WTC11 (cell line): ENCODE data around the gene ZCCHC24. TPM values are rescaled to one million over a fixed set of nuclear protein-coding genes. Genes with fewer than 3 reads are reported as not detected.

Experiments used
- ATAC-seq: fragments of 200-7000 bp; cut with Tn5 transposase; 2 replicates; pipeline ENCODE4 v1.10.0; 2021; ENCODE audit warnings: mild to moderate bottlenecking, moderate library complexity
- CTCF ChIA-PET: fragments of 300-600 bp; sonication (Branson Sonifier 250); formaldehyde crosslinking; loops from one replicate; lab custom pipeline; 2021; ENCODE audit warnings: antibody characterized with exemption; lab: Charles Lee
- POLR2A ChIA-PET: fragments of 350-600 bp; sonication (Branson Sonifier 250); formaldehyde crosslinking; loops from one replicate; lab custom pipeline; 2021; ENCODE audit warnings: antibody characterized with exemption; lab: Charles Lee
- DNase-seq: peaks from one replicate; pipeline ENCODE4 v3.0.0; 2021; ENCODE audit warnings: low spot score
- H3K27ac Mint-ChIP-seq: 2 replicates; pipeline ENCODE4 v1.8.0; 2021; ENCODE audit warnings: mixed read lengths
- H3K27me3 Mint-ChIP-seq: 2 replicates; pipeline ENCODE4 v1.8.0; 2021; ENCODE audit warnings: low read depth, mild to moderate bottlenecking, moderate library complexity, mixed read lengths
- H3K36me3 Mint-ChIP-seq: 2 replicates; pipeline ENCODE4 v1.8.0; 2021; ENCODE audit warnings: mixed read lengths
- H3K4me1 Mint-ChIP-seq: 2 replicates; pipeline ENCODE4 v1.8.0; 2022; ENCODE audit warnings: mixed read lengths
- H3K4me3 Mint-ChIP-seq: 2 replicates; pipeline ENCODE4 v1.8.0; 2021; ENCODE audit warnings: mild to moderate bottlenecking, moderate library complexity, mixed read lengths
- H3K9me3 Mint-ChIP-seq: 2 replicates; pipeline ENCODE4 v1.8.0; 2021; ENCODE audit warnings: mixed read lengths
- ELF4 ChIP-seq: sonication (generic); formaldehyde crosslinking; IDR thresholded peaks from 2 replicates; pipeline ENCODE4 v1.8.1; 2022; ENCODE audit warnings: low read depth, mild to moderate bottlenecking, moderate library complexity, missing genetic modification reagents
- ERG ChIP-seq: fragments of 250-450 bp; sonication (Bioruptor Pico); IDR thresholded peaks from 2 replicates; pipeline ENCODE4 v1.8.0; 2021; ENCODE audit warnings: mild to moderate bottlenecking
- FOXP1 ChIP-seq: sonication (generic); formaldehyde crosslinking; IDR thresholded peaks from 2 replicates; pipeline ENCODE4 v1.8.0; 2022; ENCODE audit warnings: missing genetic modification reagents, mild to moderate bottlenecking, moderate library complexity, borderline replicate concordance
- IRF2 ChIP-seq: sonication (generic); formaldehyde crosslinking; IDR thresholded peaks from 2 replicates; pipeline ENCODE4 v1.8.0; 2022; ENCODE audit warnings: low read depth, missing genetic modification reagents, borderline replicate concordance
- NFE2L1 ChIP-seq: sonication (generic); formaldehyde crosslinking; IDR thresholded peaks from 2 replicates; pipeline ENCODE4 v1.8.1; 2023; ENCODE audit warnings: missing genetic modification reagents
- PRDM15 ChIP-seq: sonication (generic); formaldehyde crosslinking; IDR thresholded peaks from 2 replicates; pipeline ENCODE4 v1.8.0; 2022; ENCODE audit warnings: missing genetic modification reagents
- TEAD1 ChIP-seq: sonication (generic); formaldehyde crosslinking; IDR thresholded peaks from 2 replicates; pipeline ENCODE4 v1.8.0; 2022; ENCODE audit warnings: mild to moderate bottlenecking, missing genetic modification reagents
- ZMAT4 ChIP-seq: fragments of 250-450 bp; sonication (Bioruptor Pico); IDR thresholded peaks from 2 replicates; pipeline ENCODE4 v1.9.0; 2021; ENCODE audit warnings: mild to moderate bottlenecking
- ZNF416 ChIP-seq: fragments of 250-450 bp; sonication (Bioruptor Pico); IDR thresholded peaks from 2 replicates; pipeline ENCODE4 v1.9.0; 2021; ENCODE audit warnings: mild to moderate bottlenecking, inconsistent platforms
- ZSCAN18 ChIP-seq: fragments of 250-450 bp; sonication (Bioruptor Pico); IDR thresholded peaks from 2 replicates; pipeline ENCODE4 v2.1.2; 2022; ENCODE audit warnings: mild to moderate bottlenecking, moderate library complexity
- total RNA-seq: library from RNA; stranded (reverse); gene quantifications from 3 replicates; pipeline ENCODE4 v1.2.3, GENCODE V29; 2021
- TF ChIP-seq, protein P1 (sequence below): sonication (generic); formaldehyde crosslinking; IDR thresholded peaks from 2 replicates; pipeline ENCODE4 v1.8.1; 2023; ENCODE audit warnings: mild to moderate bottlenecking, missing genetic modification reagents
- TF ChIP-seq, protein P2 (sequence below): sonication (generic); formaldehyde crosslinking; IDR thresholded peaks from 2 replicates; pipeline ENCODE4 v1.8.0; 2022; ENCODE audit warnings: mild to moderate bottlenecking, missing genetic modification reagents
- TF ChIP-seq, protein P3 (sequence below): fragments of 250-450 bp; sonication (Bioruptor Pico); IDR thresholded peaks from 2 replicates; pipeline ENCODE4 v1.9.0; 2021; ENCODE audit warnings: mild to moderate bottlenecking
- TF ChIP-seq, protein P4 (sequence below): sonication (generic); formaldehyde crosslinking; IDR thresholded peaks from 2 replicates; pipeline ENCODE4 v1.8.0; 2022; ENCODE audit warnings: mild to moderate bottlenecking, missing genetic modification reagents
- TF ChIP-seq, protein P5 (sequence below): sonication (generic); formaldehyde crosslinking; IDR thresholded peaks from 2 replicates; pipeline ENCODE4 v1.8.0; 2022; ENCODE audit warnings: mild to moderate bottlenecking, missing genetic modification reagents

ZCCHC24 gene
- total RNA-seq, 1 experiment from 2014 or later = 7.7 TPM

DNA sequence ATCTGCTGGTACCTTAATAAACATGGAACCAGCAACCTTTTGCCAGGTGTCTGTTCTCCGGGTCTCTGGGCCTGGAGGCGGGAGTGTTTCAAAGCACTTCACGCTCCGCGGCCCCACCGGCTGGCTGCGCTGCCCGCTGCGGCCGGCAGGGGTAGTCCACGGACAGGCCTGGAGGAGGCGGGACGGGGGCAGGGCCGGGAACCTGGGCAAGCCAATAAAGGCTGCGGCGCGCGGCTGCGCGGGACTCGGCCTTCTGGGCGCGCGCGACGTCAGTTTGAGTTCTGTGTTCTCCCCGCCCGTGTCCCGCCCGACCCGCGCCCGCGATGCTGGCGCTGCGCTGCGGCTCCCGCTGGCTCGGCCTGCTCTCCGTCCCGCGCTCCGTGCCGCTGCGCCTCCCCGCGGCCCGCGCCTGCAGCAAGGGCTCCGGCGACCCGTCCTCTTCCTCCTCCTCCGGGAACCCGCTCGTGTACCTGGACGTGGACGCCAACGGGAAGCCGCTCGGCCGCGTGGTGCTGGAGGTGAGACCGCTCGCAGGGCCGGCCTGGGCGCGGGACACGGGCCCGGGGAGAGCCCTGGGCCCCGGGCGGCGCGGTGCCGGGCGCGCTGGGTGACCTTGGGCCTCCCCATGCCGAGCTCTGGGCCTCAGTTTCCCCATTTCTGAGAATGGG, 98.1 kb downstream of the ZCCHC24 start, which contains the start of gene PPIF (continued):
- TF ChIP-seq FOXP1 (peak; percentile 8; the same call in 1 of the 2 replicates), ZNF416 (CRISPR knock-in tag) (no peak), IRF2 (CRISPR knock-in tag) (no peak), NFE2L1 (CRISPR knock-in tag) (no peak)
- TF ChIP-seq, protein P1, sequence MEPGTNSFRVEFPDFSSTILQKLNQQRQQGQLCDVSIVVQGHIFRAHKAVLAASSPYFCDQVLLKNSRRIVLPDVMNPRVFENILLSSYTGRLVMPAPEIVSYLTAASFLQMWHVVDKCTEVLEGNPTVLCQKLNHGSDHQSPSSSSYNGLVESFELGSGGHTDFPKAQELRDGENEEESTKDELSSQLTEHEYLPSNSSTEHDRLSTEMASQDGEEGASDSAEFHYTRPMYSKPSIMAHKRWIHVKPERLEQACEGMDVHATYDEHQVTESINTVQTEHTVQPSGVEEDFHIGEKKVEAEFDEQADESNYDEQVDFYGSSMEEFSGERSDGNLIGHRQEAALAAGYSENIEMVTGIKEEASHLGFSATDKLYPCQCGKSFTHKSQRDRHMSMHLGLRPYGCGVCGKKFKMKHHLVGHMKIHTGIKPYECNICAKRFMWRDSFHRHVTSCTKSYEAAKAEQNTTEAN (CRISPR knock-in tag) = no peak
- TF ChIP-seq, all 79 proteins: peak for 12

DNA sequence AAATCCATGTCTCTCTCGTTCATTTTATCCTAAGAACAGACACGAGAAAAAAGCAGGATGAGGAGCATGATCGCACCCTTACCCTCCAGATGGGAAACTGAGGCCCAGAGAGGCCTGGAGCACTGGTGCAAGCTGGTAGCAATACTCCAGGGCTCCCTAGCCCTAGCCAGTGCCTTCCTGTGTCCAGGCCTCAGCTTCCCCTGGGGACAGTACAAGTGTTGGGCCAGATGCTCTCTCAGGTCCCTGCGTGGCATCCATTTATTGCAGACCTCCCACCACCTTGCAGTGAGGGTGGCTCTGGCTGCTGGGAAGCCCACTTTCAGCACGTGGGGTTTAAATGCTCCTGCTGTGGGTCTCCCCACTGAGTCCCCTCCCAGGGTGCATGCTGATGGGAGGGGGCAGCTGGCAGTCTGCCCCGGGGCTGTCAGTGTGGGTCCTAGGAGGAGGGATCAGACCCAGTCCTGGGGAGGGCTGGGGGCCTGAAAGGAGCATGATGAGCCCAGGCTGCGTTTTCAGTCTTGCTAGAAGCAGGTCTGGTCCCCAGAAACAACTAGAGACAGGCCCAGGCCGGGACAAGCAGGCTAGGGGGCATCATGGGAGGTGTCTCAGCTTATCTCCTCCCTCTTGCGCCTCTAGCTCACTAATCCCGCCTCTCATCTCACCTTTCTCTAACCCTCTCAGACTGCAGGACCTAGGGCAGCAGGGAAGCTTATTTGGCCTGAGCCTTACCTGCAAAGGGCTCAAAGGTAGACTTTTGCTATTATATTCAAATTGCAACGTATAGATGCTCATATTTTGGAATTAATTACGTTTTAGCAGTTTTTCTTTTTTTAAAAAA, 98.8 kb downstream of the ZCCHC24 start:
- TF ChIP-seq ZMAT4 (CRISPR knock-in tag) (no peak), ZSCAN18 (CRISPR knock-in tag) (no peak), TEAD1 (CRISPR knock-in tag) (no peak), FOXP1 (no peak), PRDM15 (CRISPR knock-in tag) (no peak), ERG (CRISPR knock-in tag) (no peak), ELF4 (no peak)
- TF ChIP-seq, protein P2, sequence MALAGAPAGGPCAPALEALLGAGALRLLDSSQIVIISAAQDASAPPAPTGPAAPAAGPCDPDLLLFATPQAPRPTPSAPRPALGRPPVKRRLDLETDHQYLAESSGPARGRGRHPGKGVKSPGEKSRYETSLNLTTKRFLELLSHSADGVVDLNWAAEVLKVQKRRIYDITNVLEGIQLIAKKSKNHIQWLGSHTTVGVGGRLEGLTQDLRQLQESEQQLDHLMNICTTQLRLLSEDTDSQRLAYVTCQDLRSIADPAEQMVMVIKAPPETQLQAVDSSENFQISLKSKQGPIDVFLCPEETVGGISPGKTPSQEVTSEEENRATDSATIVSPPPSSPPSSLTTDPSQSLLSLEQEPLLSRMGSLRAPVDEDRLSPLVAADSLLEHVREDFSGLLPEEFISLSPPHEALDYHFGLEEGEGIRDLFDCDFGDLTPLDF (CRISPR knock-in tag) = no peak
- TF ChIP-seq, protein P3, sequence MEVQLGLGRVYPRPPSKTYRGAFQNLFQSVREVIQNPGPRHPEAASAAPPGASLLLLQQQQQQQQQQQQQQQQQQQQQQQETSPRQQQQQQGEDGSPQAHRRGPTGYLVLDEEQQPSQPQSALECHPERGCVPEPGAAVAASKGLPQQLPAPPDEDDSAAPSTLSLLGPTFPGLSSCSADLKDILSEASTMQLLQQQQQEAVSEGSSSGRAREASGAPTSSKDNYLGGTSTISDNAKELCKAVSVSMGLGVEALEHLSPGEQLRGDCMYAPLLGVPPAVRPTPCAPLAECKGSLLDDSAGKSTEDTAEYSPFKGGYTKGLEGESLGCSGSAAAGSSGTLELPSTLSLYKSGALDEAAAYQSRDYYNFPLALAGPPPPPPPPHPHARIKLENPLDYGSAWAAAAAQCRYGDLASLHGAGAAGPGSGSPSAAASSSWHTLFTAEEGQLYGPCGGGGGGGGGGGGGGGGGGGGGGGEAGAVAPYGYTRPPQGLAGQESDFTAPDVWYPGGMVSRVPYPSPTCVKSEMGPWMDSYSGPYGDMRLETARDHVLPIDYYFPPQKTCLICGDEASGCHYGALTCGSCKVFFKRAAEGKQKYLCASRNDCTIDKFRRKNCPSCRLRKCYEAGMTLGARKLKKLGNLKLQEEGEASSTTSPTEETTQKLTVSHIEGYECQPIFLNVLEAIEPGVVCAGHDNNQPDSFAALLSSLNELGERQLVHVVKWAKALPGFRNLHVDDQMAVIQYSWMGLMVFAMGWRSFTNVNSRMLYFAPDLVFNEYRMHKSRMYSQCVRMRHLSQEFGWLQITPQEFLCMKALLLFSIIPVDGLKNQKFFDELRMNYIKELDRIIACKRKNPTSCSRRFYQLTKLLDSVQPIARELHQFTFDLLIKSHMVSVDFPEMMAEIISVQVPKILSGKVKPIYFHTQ (CRISPR knock-in tag) = no peak
- TF ChIP-seq, protein P4, sequence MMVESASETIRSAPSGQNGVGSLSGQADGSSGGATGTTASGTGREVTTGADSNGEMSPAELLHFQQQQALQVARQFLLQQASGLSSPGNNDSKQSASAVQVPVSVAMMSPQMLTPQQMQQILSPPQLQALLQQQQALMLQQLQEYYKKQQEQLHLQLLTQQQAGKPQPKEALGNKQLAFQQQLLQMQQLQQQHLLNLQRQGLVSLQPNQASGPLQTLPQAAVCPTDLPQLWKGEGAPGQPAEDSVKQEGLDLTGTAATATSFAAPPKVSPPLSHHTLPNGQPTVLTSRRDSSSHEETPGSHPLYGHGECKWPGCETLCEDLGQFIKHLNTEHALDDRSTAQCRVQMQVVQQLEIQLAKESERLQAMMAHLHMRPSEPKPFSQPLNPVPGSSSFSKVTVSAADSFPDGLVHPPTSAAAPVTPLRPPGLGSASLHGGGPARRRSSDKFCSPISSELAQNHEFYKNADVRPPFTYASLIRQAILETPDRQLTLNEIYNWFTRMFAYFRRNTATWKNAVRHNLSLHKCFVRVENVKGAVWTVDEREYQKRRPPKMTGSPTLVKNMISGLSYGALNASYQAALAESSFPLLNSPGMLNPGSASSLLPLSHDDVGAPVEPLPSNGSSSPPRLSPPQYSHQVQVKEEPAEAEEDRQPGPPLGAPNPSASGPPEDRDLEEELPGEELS (CRISPR knock-in tag) = no peak
- TF ChIP-seq, protein P5, sequence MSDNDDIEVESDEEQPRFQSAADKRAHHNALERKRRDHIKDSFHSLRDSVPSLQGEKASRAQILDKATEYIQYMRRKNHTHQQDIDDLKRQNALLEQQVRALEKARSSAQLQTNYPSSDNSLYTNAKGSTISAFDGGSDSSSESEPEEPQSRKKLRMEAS (CRISPR knock-in tag) = no peak
- peak; percentile 81 for ATAC-seq
- Mint-ChIP-seq H3K4me1 (peaks cover 8% of the 10 kb centered on the region), H3K4me3 (no peak overlapping the region), H3K27ac (no peak overlapping the region), H3K9me3 (no peaks in the 10 kb centered on the region), H3K36me3 (peaks cover 15% of the 10 kb centered on the region), H3K27me3 (no peaks in the 10 kb centered on the region)
- DNase-seq = peak; percentile 34
- POLR2A ChIA-PET = interaction anchor here (0.7 to 1.3 kb wide), 2 partner anchors 29 to 48 kb away, joined by 3 read pairs; no protein-coding TSS in a partner anchor
- CTCF ChIA-PET = interaction anchor here (0.6 to 3.8 kb wide), 27 partner anchors 8 to 794 kb away, joined by 3 to 24 read pairs (median 4); partner anchors contain the start of gene ZCCHC24
